ENCODE data around the gene NABP1. TPM values are rescaled to one million over a fixed set of nuclear protein-coding genes. Genes with fewer than 3 reads are reported as not detected.

The NABP1 gene, protein sequence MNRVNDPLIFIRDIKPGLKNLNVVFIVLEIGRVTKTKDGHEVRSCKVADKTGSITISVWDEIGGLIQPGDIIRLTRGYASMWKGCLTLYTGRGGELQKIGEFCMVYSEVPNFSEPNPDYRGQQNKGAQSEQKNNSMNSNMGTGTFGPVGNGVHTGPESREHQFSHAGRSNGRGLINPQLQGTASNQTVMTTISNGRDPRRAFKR
- 19.1 and 35.7 TPM in 2 replicates for polyA plus RNA-seq (2012; rRNA removed)
- polyA plus RNA-seq (2012; cell fraction: cytosol; rRNA removed), result 10.4 and 13.5 TPM in 2 replicates
- 65.9 and 172 TPM in 2 replicates for polyA plus RNA-seq (2012; cell fraction: nucleus; rRNA removed)

DNA sequence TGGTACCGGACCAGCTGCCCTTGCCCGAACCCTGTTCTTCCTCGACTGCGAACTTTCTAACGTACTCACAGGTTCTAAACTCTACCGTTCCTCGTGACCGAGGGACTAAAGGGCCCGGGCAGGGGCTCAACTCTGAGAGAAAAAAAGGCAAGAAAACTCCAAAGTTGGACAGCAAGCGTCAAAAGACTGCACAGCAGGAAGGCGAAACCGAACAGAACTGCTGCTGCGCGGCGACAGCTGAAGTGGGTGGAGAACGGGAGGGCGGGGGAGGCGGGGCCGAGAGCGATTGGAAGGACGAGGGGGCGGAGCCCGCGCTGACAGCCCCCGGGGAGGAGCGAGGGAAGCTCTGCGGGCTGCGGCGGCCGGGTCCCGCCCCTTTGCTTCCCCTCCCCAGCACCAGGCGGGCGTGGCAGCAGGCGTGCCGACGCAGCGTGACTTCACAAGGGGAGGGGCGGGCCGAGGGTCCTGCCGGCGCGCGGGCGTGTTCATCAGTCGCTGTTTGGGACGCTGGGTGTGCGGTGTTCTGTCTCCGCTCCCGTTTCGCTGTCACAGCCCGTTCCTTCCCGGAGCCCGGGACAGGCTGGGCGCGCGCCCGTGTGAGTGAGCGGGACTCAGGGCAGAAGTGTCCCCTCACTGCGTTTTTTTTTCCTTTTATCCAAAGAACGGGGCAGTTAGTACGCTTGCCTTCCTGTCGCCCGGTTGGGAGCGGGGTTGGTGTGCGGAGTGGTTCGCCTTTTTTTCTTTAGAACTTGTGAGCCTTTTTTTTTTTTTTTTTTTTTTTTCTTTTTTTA is at the start of gene NABP1:
Gene NABP1 (plus strand): TSS at position 491 of the 791 bp plus-strand sequence. CDS start 479 bp downstream, outside the sequence.
- POLR2A ChIA-PET, result interaction anchor here (0.6 to 0.8 kb wide), 5 partner anchors 14 to 1472 kb away, joined by 3 to 6 read pairs (median 3); no protein-coding TSS in a partner anchor
- H4K20me1 ChIP-seq (ENCODE audit: insufficient read depth), result no peaks in the 10 kb centered on the region
- no peaks in the 10 kb centered on the region for H3K9me3 ChIP-seq
- peaks cover 14 to 23% of the 10 kb centered on the region in 2 experiments for H3K36me3 ChIP-seq (replicated peaks in 1 of 2; ENCODE audit: control insufficient read depth in 1 of 2, insufficient read depth in 2 of 2, low read length in 1 of 2)
- peak within 1 kb of the TSS; percentile 86 to 97 for H3K27ac ChIP-seq (ENCODE audit: low read depth in 2 of 2, low read length in 1 of 2)
- TF ChIP-seq TCF12 (IDR thresholded peaks at IDR 0.05), result peak; percentile 1; the same call in 1 of the 2 replicates
- TF ChIP-seq SIN3A (IDR thresholded peaks at IDR 0.05; ENCODE audit: borderline replicate concordance, low read depth, low read length), result peak; percentile 82
- no peak for TF ChIP-seq FOXM1 (IDR thresholded peaks at IDR 0.05; ENCODE audit: low read depth)
- peak; percentile 89 for TF ChIP-seq MXI1 (IDR thresholded peaks at IDR 0.05; ENCODE audit: low read depth, low read length)
- TF ChIP-seq POLR2AphosphoS5 (IDR thresholded peaks at IDR 0.05; ENCODE audit: low read depth, low read length), result peak; percentile 100
- TF ChIP-seq, protein P1, sequence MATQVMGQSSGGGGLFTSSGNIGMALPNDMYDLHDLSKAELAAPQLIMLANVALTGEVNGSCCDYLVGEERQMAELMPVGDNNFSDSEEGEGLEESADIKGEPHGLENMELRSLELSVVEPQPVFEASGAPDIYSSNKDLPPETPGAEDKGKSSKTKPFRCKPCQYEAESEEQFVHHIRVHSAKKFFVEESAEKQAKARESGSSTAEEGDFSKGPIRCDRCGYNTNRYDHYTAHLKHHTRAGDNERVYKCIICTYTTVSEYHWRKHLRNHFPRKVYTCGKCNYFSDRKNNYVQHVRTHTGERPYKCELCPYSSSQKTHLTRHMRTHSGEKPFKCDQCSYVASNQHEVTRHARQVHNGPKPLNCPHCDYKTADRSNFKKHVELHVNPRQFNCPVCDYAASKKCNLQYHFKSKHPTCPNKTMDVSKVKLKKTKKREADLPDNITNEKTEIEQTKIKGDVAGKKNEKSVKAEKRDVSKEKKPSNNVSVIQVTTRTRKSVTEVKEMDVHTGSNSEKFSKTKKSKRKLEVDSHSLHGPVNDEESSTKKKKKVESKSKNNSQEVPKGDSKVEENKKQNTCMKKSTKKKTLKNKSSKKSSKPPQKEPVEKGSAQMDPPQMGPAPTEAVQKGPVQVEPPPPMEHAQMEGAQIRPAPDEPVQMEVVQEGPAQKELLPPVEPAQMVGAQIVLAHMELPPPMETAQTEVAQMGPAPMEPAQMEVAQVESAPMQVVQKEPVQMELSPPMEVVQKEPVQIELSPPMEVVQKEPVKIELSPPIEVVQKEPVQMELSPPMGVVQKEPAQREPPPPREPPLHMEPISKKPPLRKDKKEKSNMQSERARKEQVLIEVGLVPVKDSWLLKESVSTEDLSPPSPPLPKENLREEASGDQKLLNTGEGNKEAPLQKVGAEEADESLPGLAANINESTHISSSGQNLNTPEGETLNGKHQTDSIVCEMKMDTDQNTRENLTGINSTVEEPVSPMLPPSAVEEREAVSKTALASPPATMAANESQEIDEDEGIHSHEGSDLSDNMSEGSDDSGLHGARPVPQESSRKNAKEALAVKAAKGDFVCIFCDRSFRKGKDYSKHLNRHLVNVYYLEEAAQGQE (IDR thresholded peaks at IDR 0.05; ENCODE audit: low read depth, low read length), result peak; percentile 81
- TF ChIP-seq, protein P2, sequence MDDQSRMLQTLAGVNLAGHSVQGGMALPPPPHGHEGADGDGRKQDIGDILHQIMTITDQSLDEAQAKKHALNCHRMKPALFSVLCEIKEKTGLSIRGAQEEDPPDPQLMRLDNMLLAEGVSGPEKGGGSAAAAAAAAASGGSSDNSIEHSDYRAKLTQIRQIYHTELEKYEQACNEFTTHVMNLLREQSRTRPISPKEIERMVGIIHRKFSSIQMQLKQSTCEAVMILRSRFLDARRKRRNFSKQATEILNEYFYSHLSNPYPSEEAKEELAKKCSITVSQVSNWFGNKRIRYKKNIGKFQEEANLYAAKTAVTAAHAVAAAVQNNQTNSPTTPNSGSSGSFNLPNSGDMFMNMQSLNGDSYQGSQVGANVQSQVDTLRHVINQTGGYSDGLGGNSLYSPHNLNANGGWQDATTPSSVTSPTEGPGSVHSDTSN (IDR thresholded peaks at IDR 0.05), result 0 out of 2 replicates have a peak, but pooled peaks have one; percentile 10
- 0 out of 2 replicates have a peak, but pooled peaks have one; percentile 12 for TF ChIP-seq TEAD4 (IDR thresholded peaks at IDR 0.05; ENCODE audit: borderline replicate concordance, insufficient read depth)
- TF ChIP-seq TAF1 (IDR thresholded peaks at IDR 0.05; ENCODE audit: borderline replicate concordance, low read depth, low read length), result peak; percentile 99
- peak; percentile 55; the same call in 1 of the 2 replicates for TF ChIP-seq RFX5 (IDR thresholded peaks at IDR 0.05; ENCODE audit: low read length)
- no peak for TF ChIP-seq YY1 (IDR thresholded peaks at IDR 0.05; ENCODE audit: low read depth)
- TF ChIP-seq, protein P3, sequence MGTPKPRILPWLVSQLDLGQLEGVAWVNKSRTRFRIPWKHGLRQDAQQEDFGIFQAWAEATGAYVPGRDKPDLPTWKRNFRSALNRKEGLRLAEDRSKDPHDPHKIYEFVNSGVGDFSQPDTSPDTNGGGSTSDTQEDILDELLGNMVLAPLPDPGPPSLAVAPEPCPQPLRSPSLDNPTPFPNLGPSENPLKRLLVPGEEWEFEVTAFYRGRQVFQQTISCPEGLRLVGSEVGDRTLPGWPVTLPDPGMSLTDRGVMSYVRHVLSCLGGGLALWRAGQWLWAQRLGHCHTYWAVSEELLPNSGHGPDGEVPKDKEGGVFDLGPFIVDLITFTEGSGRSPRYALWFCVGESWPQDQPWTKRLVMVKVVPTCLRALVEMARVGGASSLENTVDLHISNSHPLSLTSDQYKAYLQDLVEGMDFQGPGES (IDR thresholded peaks at IDR 0.05; ENCODE audit: low read depth, low read length), result no peak
- TF ChIP-seq RCOR1 (IDR thresholded peaks at IDR 0.05; ENCODE audit: low read length), result peak; percentile 57; the same call in 1 of the 2 replicates
- peak; percentile 46 for TF ChIP-seq NRF1 (IDR thresholded peaks at IDR 0.05; ENCODE audit: low read depth, low read length)
- TF ChIP-seq, protein P4, sequence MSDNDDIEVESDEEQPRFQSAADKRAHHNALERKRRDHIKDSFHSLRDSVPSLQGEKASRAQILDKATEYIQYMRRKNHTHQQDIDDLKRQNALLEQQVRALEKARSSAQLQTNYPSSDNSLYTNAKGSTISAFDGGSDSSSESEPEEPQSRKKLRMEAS (IDR thresholded peaks at IDR 0.05; ENCODE audit: low read depth), result peak; percentile 63; the same call in 1 of the 2 replicates
- under 1% methylated on average over 42 of the region's 66 CpGs for WGBS (ENCODE audit: low lambda C conversion rate)
- peaks cover 49% of the 10 kb centered on the region for H3K79me2 ChIP-seq (ENCODE audit: insufficient read depth)
- H3F3A ChIP-seq (replicated peaks; ENCODE audit: insufficient read depth), result peaks cover 27% of the 10 kb centered on the region
- CTCF ChIA-PET, result interaction anchor here (1.1 kb wide), 1 partner anchor 8 kb away, joined by 3 read pairs; no protein-coding TSS in a partner anchor
- DNase-seq, result peak; percentile 98
- peaks cover 0 to 14% of the 10 kb centered on the region in 2 experiments for H3K4me1 ChIP-seq (ENCODE audit: control insufficient read depth in 1 of 2, insufficient read depth in 2 of 2, low read depth in 1 of 2, low read length in 1 of 2)
- no peak within 1 kb of the TSS for H2AFZ ChIP-seq (ENCODE audit: low read depth)
- H3K4me2 ChIP-seq, result peak within 1 kb of the TSS; percentile 88
- H3K27me3 ChIP-seq (ENCODE audit: insufficient read depth), result no peaks in the 10 kb centered on the region
- peak within 1 kb of the TSS; percentile 96 for H3K9ac ChIP-seq
- H3K4me3 ChIP-seq (ENCODE audit: low read depth in 2 of 2, low read length in 1 of 2), result peak within 1 kb of the TSS; percentile 87 to 88
- no peaks in the 10 kb centered on the region for H3K9me2 ChIP-seq
